Stimulated activated CD4-positive, alpha-beta T cell treated with anti-CD3 and anti-CD28 coated beads, Interleukin-12 subunit alpha, Interleukin-12 subunit beta, amount 100 ng/mL, for 4 hours (primary cell): Measurements from ENCODE around the gene PPM1M.

Source experiments
- DNase-seq: peaks from one replicate; pipeline ENCODE4 v3.0.0-alpha.2; 2020

The PPM1M gene

GRCh38 chr3:52299247-52299878 lies 53.8 kb downstream of the PPM1M start:
- DNase-seq = no peak
